Colonic mucosa (tissue), 4 donors: ENCODE measurements around the gene DOCK2. TPM values are rescaled to one million over a fixed set of nuclear protein-coding genes. Genes with fewer than 3 reads are reported as not detected.
"Not testable (repeated sequence)": the region's sequence is repeated elsewhere in the genome, so short reads cannot be mapped to it uniquely, and the experiment has no call there.

Experiments
- DNase-seq: peaks from one replicate; pipeline ENCODE4 v3.0.0-alpha.2; 2020
- H3K27ac ChIP-seq: fragments of 200-600 bp; one replicate; pipeline ENCODE4 v1.8.0; 2021
- H3K27me3 ChIP-seq: fragments of 200-600 bp; one replicate; pipeline ENCODE4 v1.8.0; 2021
- H3K36me3 ChIP-seq: fragments of 200-600 bp; one replicate; pipeline ENCODE4 v1.8.0; 2021
- H3K4me1 ChIP-seq: fragments of 200-600 bp; one replicate; pipeline ENCODE4 v1.8.0; 2021; ENCODE audit warnings: mild to moderate bottlenecking
- H3K4me3 ChIP-seq: fragments of 200-600 bp; one replicate; pipeline ENCODE4 v1.8.0; 2021
- H3K9ac ChIP-seq, 2 donors: one replicate each; pipeline ENCODE4 v1.7.0; 2013; ENCODE audit warnings: control low read depth in 2 of 2, low read depth in 2 of 2, low read length in 2 of 2
- H3K9me3 ChIP-seq: fragments of 200-600 bp; one replicate; pipeline ENCODE4 v1.8.0; 2021
- CTCF ChIP-seq: fragments of 200-600 bp; IDR thresholded peaks from one replicate; pipeline ENCODE4 v1.8.0; 2022; ENCODE audit warnings: antibody characterized with exemption, mild to moderate bottlenecking
- intact Hi-C: fragments of 100-400 bp; cut with DNase I; formaldehyde crosslinking; loops from one replicate; pipeline ENCODE4 v1.14.1; 2022
- total RNA-seq, 2 donors: library from RNA; stranded (reverse); fragmentation: NEBNext Ultra II Directional in 1 of 2; extraction: Animal tissue kit (Norgen Biotek cat#: 25700) in 1 of 2; gene quantifications; one replicate each; pipeline ENCODE4 v1.2.1, GENCODE V29; 2021
- donor health status: healthy.
- donor health status: DM: no; HTN: no; CAD: no.
- donor health status: DM: no; HTN: no; CAD: no.

Gene DOCK2
- total RNA-seq, 2 donors from 2014 or later, result 4.8 to 6.0 TPM

GRCh38 chr5:169763376-169764017, 126.4 kb downstream of the DOCK2 start:
- intact Hi-C loops, result no loop called here
- no peak overlapping the region for H3K4me3 ChIP-seq
- no peaks in the 10 kb centered on the region for H3K9me3 ChIP-seq
- no peak overlapping the region for H3K9ac ChIP-seq
- DNase-seq, result no peak
- H3K27me3 ChIP-seq, result no peaks in the 10 kb centered on the region
- no peaks in the 10 kb centered on the region for H3K36me3 ChIP-seq
- no peak overlapping the region for H3K27ac ChIP-seq
- no peaks in the 10 kb centered on the region for H3K4me1 ChIP-seq
- TF ChIP-seq CTCF, result no peak

GRCh38 chr5:169764018-169764378, 126.9 kb downstream of the DOCK2 start:
- H3K27ac ChIP-seq, result no peak overlapping the region
- no peaks in the 10 kb centered on the region for H3K9me3 ChIP-seq
- H3K9ac ChIP-seq, result no peak overlapping the region
- no peak overlapping the region for H3K4me3 ChIP-seq
- H3K27me3 ChIP-seq, result no peaks in the 10 kb centered on the region
- no peak for TF ChIP-seq CTCF
- no peak for DNase-seq
- no peaks in the 10 kb centered on the region for H3K36me3 ChIP-seq
- no peaks in the 10 kb centered on the region for H3K4me1 ChIP-seq
- intact Hi-C loops, result no loop called here

- Histone ChIP-seq H3K9ac (no peak overlapping the region), H3K36me3 (no peaks in the 10 kb centered on the region), H3K4me3 (no peak overlapping the region), H3K9me3 (no peaks in the 10 kb centered on the region), H3K27ac (no peak overlapping the region), H3K27me3 (no peaks in the 10 kb centered on the region), H3K4me1 (no peaks in the 10 kb centered on the region)
- DNase-seq, result no peak
- intact Hi-C loops, result no loop called here
- no peak for TF ChIP-seq CTCF
These were observed 128.3 kb downstream of the DOCK2 start for GRCh38 chr5:169765176-169765996.

- DNase-seq, H3K4me3 ChIP-seq, H3K9ac ChIP-seq, H3K4me1 ChIP-seq, intact Hi-C loops, H3K36me3 ChIP-seq, H3K27ac ChIP-seq, H3K27me3 ChIP-seq, H3K9me3 ChIP-seq: not testable (repeated sequence)
These were observed 129.9 kb downstream of the DOCK2 start for GRCh38 chr5:169766943-169767342.

- no peaks in the 10 kb centered on the region for H3K9me3 ChIP-seq
- no peaks in the 10 kb centered on the region for H3K4me1 ChIP-seq
- intact Hi-C loops, result no loop called here
- H3K4me3 ChIP-seq, result no peak overlapping the region
- H3K27ac ChIP-seq, result no peak overlapping the region
- no peak overlapping the region for H3K9ac ChIP-seq
- TF ChIP-seq CTCF, result no peak
- no peaks in the 10 kb centered on the region for H3K36me3 ChIP-seq
- no peaks in the 10 kb centered on the region for H3K27me3 ChIP-seq
- no peak for DNase-seq
These were observed 130.9 kb downstream of the DOCK2 start for GRCh38 chr5:169767938-169768337.

GRCh38 chr5:169768416-169768815, 131.3 kb downstream of the DOCK2 start:
- Histone ChIP-seq H3K4me3 (no peak overlapping the region), H3K4me1 (no peaks in the 10 kb centered on the region), H3K9me3 (no peaks in the 10 kb centered on the region), H3K27me3 (no peaks in the 10 kb centered on the region), H3K36me3 (no peaks in the 10 kb centered on the region), H3K27ac (no peak overlapping the region), H3K9ac (no peak overlapping the region)
- no peak for DNase-seq
- intact Hi-C loops, result no loop called here
- TF ChIP-seq CTCF, result no peak
